BLaER1 (cell line): ENCODE measurements around the gene AMACR.
A peak's percentile ranks its signal among the peaks of the same experiment; 100 is the strongest.
"Not testable (repeated sequence)": the region's sequence is repeated elsewhere in the genome, so short reads cannot be mapped to it uniquely, and the experiment has no call there.

Experiments used
- H3K27ac ChIP-seq: shearing (Covaris generic); formaldehyde crosslinking; 2 replicates; pipeline ENCODE4 v1.8.1; 2022
- H3K27me3 ChIP-seq: shearing (Covaris generic); formaldehyde crosslinking; 2 replicates; pipeline ENCODE4 v1.8.1; 2022
- H3K36me3 ChIP-seq: shearing (Covaris generic); formaldehyde crosslinking; 2 replicates; pipeline ENCODE4 v1.8.1; 2022
- H3K4me1 ChIP-seq: shearing (Covaris generic); formaldehyde crosslinking; 2 replicates; pipeline ENCODE4 v1.8.1; 2022
- H3K4me2 ChIP-seq: shearing (Covaris generic); formaldehyde crosslinking; 2 replicates; pipeline ENCODE4 v1.8.1; 2022
- H3K4me3 ChIP-seq: shearing (Covaris generic); formaldehyde crosslinking; 2 replicates; pipeline ENCODE4 v1.8.1; 2022
- H3K9ac ChIP-seq: shearing (Covaris generic); formaldehyde crosslinking; 2 replicates; pipeline ENCODE4 v1.8.1; 2022
- H3K9me3 ChIP-seq: shearing (Covaris generic); formaldehyde crosslinking; 2 replicates; pipeline ENCODE4 v1.8.1; 2022
- H4K20me1 ChIP-seq: shearing (Covaris generic); formaldehyde crosslinking; 2 replicates; pipeline ENCODE4 v1.8.1; 2022
- Cebpa-rat ChIP-seq: shearing (Covaris generic); IDR thresholded peaks from 2 replicates; pipeline ENCODE4 v1.8.1; 2022

AMACR gene

GRCh38 chr5:34011536-34011935, 3.7 kb upstream of the AMACR start:
- H3K27me3 ChIP-seq = no peaks in the 10 kb centered on the region
- H3K4me2 ChIP-seq = no peak overlapping the region
- TF ChIP-seq Cebpa-rat = no peak
- H3K36me3 ChIP-seq = no peaks in the 10 kb centered on the region
- no peak overlapping the region for H3K9ac ChIP-seq
- no peak overlapping the region for H3K27ac ChIP-seq
- no peak overlapping the region for H3K4me3 ChIP-seq
- H4K20me1 ChIP-seq = no peaks in the 10 kb centered on the region
- H3K9me3 ChIP-seq = no peaks in the 10 kb centered on the region
- peaks cover 23% of the 10 kb centered on the region for H3K4me1 ChIP-seq

GRCh38 chr5:34010146-34010545, 2.3 kb upstream of the AMACR start:
- not testable (repeated sequence) for H4K20me1 ChIP-seq, H3K4me3 ChIP-seq, H3K27ac ChIP-seq, H3K9ac ChIP-seq, H3K36me3 ChIP-seq, H3K27me3 ChIP-seq, H3K4me2 ChIP-seq, H3K9me3 ChIP-seq
- H3K4me1 ChIP-seq = peaks cover 26% of the 10 kb centered on the region

- no peak for TF ChIP-seq Cebpa-rat
- no peak overlapping the region for H3K9ac ChIP-seq
- no peaks in the 10 kb centered on the region for H3K36me3 ChIP-seq
- H3K27me3 ChIP-seq = no peaks in the 10 kb centered on the region
- H3K9me3 ChIP-seq = no peaks in the 10 kb centered on the region
- H4K20me1 ChIP-seq = no peaks in the 10 kb centered on the region
- H3K4me3 ChIP-seq = no peak overlapping the region
- no peak overlapping the region for H3K27ac ChIP-seq
- H3K4me2 ChIP-seq = peak overlapping the region; percentile 75
- H3K4me1 ChIP-seq = peaks cover 26% of the 10 kb centered on the region
Measured at GRCh38 chr5:34009610-34010009, 1.8 kb upstream of the AMACR start.

GRCh38 chr5:34008802-34009201, 952 bp upstream of the AMACR start:
- Histone ChIP-seq H3K4me3 (peak overlapping the region; percentile 76), H3K9ac (peak overlapping the region; percentile 77), H3K4me2 (peak overlapping the region; percentile 75), H3K9me3 (no peaks in the 10 kb centered on the region), H4K20me1 (no peaks in the 10 kb centered on the region), H3K4me1 (peaks cover 26% of the 10 kb centered on the region), H3K36me3 (peaks cover 7% of the 10 kb centered on the region), H3K27ac (peak overlapping the region; percentile 78), H3K27me3 (no peaks in the 10 kb centered on the region)
- no peak for TF ChIP-seq Cebpa-rat

- H3K4me3 ChIP-seq = peak overlapping the region; percentile 76
- H3K27ac ChIP-seq = peak overlapping the region; percentile 78
Measured at GRCh38 chr5:34007201-34007620, 639 bp downstream of the AMACR start.

GRCh38 chr5:34005681-34006080, 2.2 kb downstream of the AMACR start:
- H3K4me3 ChIP-seq = no peak overlapping the region
- no peak for TF ChIP-seq Cebpa-rat
- peaks cover 26% of the 10 kb centered on the region for H3K4me1 ChIP-seq

More at GRCh38 chr5:34007201-34007620, 639 bp downstream of the AMACR start:
- Histone ChIP-seq H3K9me3 (no peaks in the 10 kb centered on the region), H3K27me3 (no peaks in the 10 kb centered on the region), H3K36me3 (peaks cover 21% of the 10 kb centered on the region), H4K20me1 (no peaks in the 10 kb centered on the region), H3K4me1 (peaks cover 26% of the 10 kb centered on the region), H3K4me2 (peak overlapping the region; percentile 93), H3K9ac (peak overlapping the region; percentile 77)
- no peak for TF ChIP-seq Cebpa-rat

GRCh38 chr5:34005211-34005610, 2.6 kb downstream of the AMACR start:
- TF ChIP-seq Cebpa-rat = no peak
- Histone ChIP-seq H3K27me3 (no peaks in the 10 kb centered on the region), H3K27ac (no peak overlapping the region), H3K9me3 (no peaks in the 10 kb centered on the region), H3K36me3 (peaks cover 31% of the 10 kb centered on the region), H4K20me1 (no peaks in the 10 kb centered on the region), H3K4me1 (peaks cover 26% of the 10 kb centered on the region), H3K4me2 (no peak overlapping the region), H3K4me3 (no peak overlapping the region), H3K9ac (no peak overlapping the region)

More at GRCh38 chr5:34005681-34006080, 2.2 kb downstream of the AMACR start:
- Histone ChIP-seq H3K36me3 (peaks cover 31% of the 10 kb centered on the region), H3K27me3 (no peaks in the 10 kb centered on the region), H3K9ac (no peak overlapping the region), H3K4me2 (no peak overlapping the region), H3K27ac (no peak overlapping the region), H4K20me1 (no peaks in the 10 kb centered on the region), H3K9me3 (no peaks in the 10 kb centered on the region)

GRCh38 chr5:34003941-34004340, 3.9 kb downstream of the AMACR start:
- Histone ChIP-seq H3K4me3 (no peak overlapping the region), H3K4me1 (peaks cover 15% of the 10 kb centered on the region), H3K27me3 (no peaks in the 10 kb centered on the region), H3K9me3 (no peaks in the 10 kb centered on the region), H4K20me1 (no peaks in the 10 kb centered on the region), H3K36me3 (peaks cover 31% of the 10 kb centered on the region), H3K9ac (no peak overlapping the region), H3K27ac (no peak overlapping the region), H3K4me2 (no peak overlapping the region)
- no peak for TF ChIP-seq Cebpa-rat

GRCh38 chr5:34002629-34003328, 5.1 kb downstream of the AMACR start:
- Histone ChIP-seq H3K9ac (no peak overlapping the region), H3K36me3 (peaks cover 31% of the 10 kb centered on the region), H3K4me3 (no peak overlapping the region), H3K27me3 (no peaks in the 10 kb centered on the region), H3K9me3 (no peaks in the 10 kb centered on the region), H3K4me2 (no peak overlapping the region), H3K4me1 (peaks cover 11% of the 10 kb centered on the region), H3K27ac (no peak overlapping the region), H4K20me1 (no peaks in the 10 kb centered on the region)
- no peak for TF ChIP-seq Cebpa-rat

GRCh38 chr5:34001241-34001841, 6.5 kb downstream of the AMACR start:
- no peak overlapping the region for H3K9ac ChIP-seq

More at GRCh38 chr5:34001241-34001841, 6.5 kb downstream of the AMACR start:
- H3K9me3 ChIP-seq = no peaks in the 10 kb centered on the region
- H3K36me3 ChIP-seq = peaks cover 41% of the 10 kb centered on the region
- peaks cover under 1% of the 10 kb centered on the region for H3K4me1 ChIP-seq
- no peak overlapping the region for H3K4me3 ChIP-seq
- no peaks in the 10 kb centered on the region for H3K27me3 ChIP-seq
- H3K27ac ChIP-seq = no peak overlapping the region
- no peak overlapping the region for H3K4me2 ChIP-seq
- H4K20me1 ChIP-seq = no peaks in the 10 kb centered on the region
- no peak for TF ChIP-seq Cebpa-rat
